Measurements from ENCODE around the gene CRTAP.

The CRTAP gene

GRCh38 chr3:33170531-33170930 is 56.7 kb downstream of the CRTAP start:
- no peak overlapping the region for H3K4me3 ChIP-seq (ENCODE audit: control insufficient read depth, low read depth, low read length)
- TF ChIP-seq, protein P1, sequence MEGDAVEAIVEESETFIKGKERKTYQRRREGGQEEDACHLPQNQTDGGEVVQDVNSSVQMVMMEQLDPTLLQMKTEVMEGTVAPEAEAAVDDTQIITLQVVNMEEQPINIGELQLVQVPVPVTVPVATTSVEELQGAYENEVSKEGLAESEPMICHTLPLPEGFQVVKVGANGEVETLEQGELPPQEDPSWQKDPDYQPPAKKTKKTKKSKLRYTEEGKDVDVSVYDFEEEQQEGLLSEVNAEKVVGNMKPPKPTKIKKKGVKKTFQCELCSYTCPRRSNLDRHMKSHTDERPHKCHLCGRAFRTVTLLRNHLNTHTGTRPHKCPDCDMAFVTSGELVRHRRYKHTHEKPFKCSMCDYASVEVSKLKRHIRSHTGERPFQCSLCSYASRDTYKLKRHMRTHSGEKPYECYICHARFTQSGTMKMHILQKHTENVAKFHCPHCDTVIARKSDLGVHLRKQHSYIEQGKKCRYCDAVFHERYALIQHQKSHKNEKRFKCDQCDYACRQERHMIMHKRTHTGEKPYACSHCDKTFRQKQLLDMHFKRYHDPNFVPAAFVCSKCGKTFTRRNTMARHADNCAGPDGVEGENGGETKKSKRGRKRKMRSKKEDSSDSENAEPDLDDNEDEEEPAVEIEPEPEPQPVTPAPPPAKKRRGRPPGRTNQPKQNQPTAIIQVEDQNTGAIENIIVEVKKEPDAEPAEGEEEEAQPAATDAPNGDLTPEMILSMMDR (IDR thresholded peaks at IDR 0.05; ENCODE audit: control insufficient read depth, insufficient read depth, low read depth, low read length, missing control alignments), result no peak
- no peak for DNase-seq (ENCODE audit: low read depth)

GRCh38 chr3:33171580-33171979 is 57.8 kb downstream of the CRTAP start:
- TF ChIP-seq, protein P1 (IDR thresholded peaks at IDR 0.05; ENCODE audit: control insufficient read depth, insufficient read depth, low read depth, low read length, missing control alignments), result no peak
- no peak overlapping the region for H3K4me3 ChIP-seq (ENCODE audit: control insufficient read depth, low read depth, low read length)
- DNase-seq (ENCODE audit: low read depth), result no peak

- TF ChIP-seq, protein P1 (IDR thresholded peaks at IDR 0.05; ENCODE audit: control insufficient read depth, insufficient read depth, low read depth, low read length, missing control alignments), result no peak
- H3K4me3 ChIP-seq (ENCODE audit: control insufficient read depth, low read depth, low read length), result no peak overlapping the region
- DNase-seq (ENCODE audit: low read depth), result no peak
These were observed 59.3 kb downstream of the CRTAP start for GRCh38 chr3:33173103-33173502.

GRCh38 chr3:33173672-33174071 is 59.9 kb downstream of the CRTAP start:
- no peak overlapping the region for H3K4me3 ChIP-seq (ENCODE audit: control insufficient read depth, low read depth, low read length)
- DNase-seq (ENCODE audit: low read depth), result no peak
- TF ChIP-seq, protein P1 (IDR thresholded peaks at IDR 0.05; ENCODE audit: control insufficient read depth, insufficient read depth, low read depth, low read length, missing control alignments), result no peak

DNA sequence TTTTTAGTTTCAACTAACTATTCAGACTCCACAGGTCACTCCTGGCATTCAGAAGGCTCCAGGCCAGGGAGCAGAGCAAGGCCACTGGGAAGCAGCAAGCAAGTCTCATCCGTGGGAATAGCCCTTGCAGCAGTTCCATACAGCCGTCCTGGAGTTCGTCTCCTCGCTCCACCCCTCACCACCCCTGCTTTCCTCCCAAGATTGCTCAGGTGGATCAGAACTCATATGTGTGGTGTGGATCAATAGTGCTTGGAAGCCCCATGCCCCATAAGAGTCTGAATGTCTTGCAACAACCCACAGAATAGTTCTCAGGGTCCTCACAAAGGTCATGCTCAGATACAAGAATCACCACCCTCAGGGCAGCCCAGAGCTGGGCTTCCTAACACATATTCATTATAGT is 60.3 kb downstream of the CRTAP start:
- TF ChIP-seq, protein P1 (IDR thresholded peaks at IDR 0.05; ENCODE audit: control insufficient read depth, insufficient read depth, low read depth, low read length, missing control alignments), result no peak
- no peak for DNase-seq (ENCODE audit: low read depth)
- H3K4me3 ChIP-seq (ENCODE audit: control insufficient read depth, low read depth, low read length), result no peak overlapping the region

- no peak overlapping the region for H3K4me3 ChIP-seq (ENCODE audit: control insufficient read depth, low read depth, low read length)
- no peak for DNase-seq (ENCODE audit: low read depth)
- TF ChIP-seq, protein P1 (IDR thresholded peaks at IDR 0.05; ENCODE audit: control insufficient read depth, insufficient read depth, low read depth, low read length, missing control alignments), result no peak
These were observed 61.0 kb downstream of the CRTAP start for GRCh38 chr3:33174711-33175414.
